HAP-1 (cell line): ENCODE results near the gene SLX1B.
"Not testable (repeated sequence)": the region's sequence is repeated elsewhere in the genome, so short reads cannot be mapped to it uniquely, and the experiment has no call there.

Experiments
- DNase-seq, 2 experiments: peaks; one replicate each; pipeline ENCODE4 v3.0.0-alpha.2; 2016 to 2020; ENCODE audit warnings: low spot score in 2 of 2
- H3K27me3 ChIP-seq: fragments of 250-450 bp; sonication (Bioruptor Pico); 2 replicates; pipeline ENCODE4 v1.5.1; 2020; ENCODE audit warnings: low read depth, mild to moderate bottlenecking, moderate library complexity
- H3K36me3 ChIP-seq: fragments of 250-450 bp; sonication (Bioruptor Pico); replicated peaks from 2 replicates; pipeline ENCODE4 v1.5.1; 2020; ENCODE audit warnings: mild to moderate bottlenecking
- H3K4me1 ChIP-seq: fragments of 250-450 bp; sonication (Bioruptor Pico); 2 replicates; pipeline ENCODE4 v1.5.1; 2020; ENCODE audit warnings: mild to moderate bottlenecking
- H3K4me3 ChIP-seq: fragments of 250-450 bp; sonication (Bioruptor Pico); 2 replicates; pipeline ENCODE4 v1.5.1; 2020; ENCODE audit warnings: mild to moderate bottlenecking, moderate library complexity
- H3K9me3 ChIP-seq: fragments of 250-450 bp; sonication (Bioruptor Pico); 2 replicates; pipeline ENCODE4 v1.5.1; 2020; ENCODE audit warnings: mild to moderate bottlenecking, moderate library complexity
- in situ Hi-C: fragments of 300-500 bp; cut with MboI; formaldehyde crosslinking; loops from 3 replicates; pipeline ENCODE4 v1.14.3; 2020; ENCODE audit warnings: low sequenced_read_pairs, inconsistent platforms, mixed read lengths

Gene SLX1B

DNA sequence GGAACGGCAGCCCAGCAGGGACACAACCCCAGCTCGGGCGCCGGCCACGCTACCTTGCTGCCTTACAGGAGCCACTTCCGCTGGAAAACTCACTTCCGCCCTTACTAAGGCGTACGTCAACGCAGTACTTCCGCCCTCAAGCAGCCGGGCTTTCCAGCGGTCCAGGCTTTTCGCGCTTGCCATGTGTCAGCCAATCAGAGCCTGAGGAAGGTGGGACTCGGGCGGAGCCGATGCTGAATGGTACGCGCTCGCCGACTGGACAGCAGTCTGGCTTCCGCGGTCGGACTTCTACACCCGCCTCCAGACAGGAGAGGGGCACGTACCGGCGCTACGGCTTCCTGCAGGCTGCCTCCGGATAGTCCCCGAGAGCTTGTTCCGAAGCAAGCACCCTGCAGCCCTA is at the start of gene SLX1B, which contains the start of gene BOLA2:
Gene SLX1B (plus strand): TSS at position 265 of the 400 bp plus-strand sequence.
Gene BOLA2 (minus strand): TSS at position 83 of the 400 bp plus-strand sequence. CDS start 98 bp downstream, outside the sequence.
- H3K4me1 ChIP-seq, in situ Hi-C loops, DNase-seq: not testable (repeated sequence)

GRCh38 chr16:29405249-29405648 is 49.1 kb upstream of the SLX1B start:
- in situ Hi-C loops, H3K36me3 ChIP-seq, H3K9me3 ChIP-seq, H3K4me1 ChIP-seq, H3K4me3 ChIP-seq, H3K27me3 ChIP-seq, DNase-seq: not testable (repeated sequence)

More for the DNA sequence above, at the start of gene SLX1B, which contains the start of gene BOLA2:
- not testable (repeated sequence) for H3K27me3 ChIP-seq, H3K4me3 ChIP-seq, H3K9me3 ChIP-seq, H3K36me3 ChIP-seq

GRCh38 chr16:29423587-29423986 is 30.7 kb upstream of the SLX1B start:
- H3K27me3 ChIP-seq, in situ Hi-C loops: not testable (repeated sequence)

GRCh38 chr16:29425390-29425789 is 28.9 kb upstream of the SLX1B start:
- in situ Hi-C loops, DNase-seq, H3K9me3 ChIP-seq, H3K36me3 ChIP-seq, H3K27me3 ChIP-seq, H3K4me3 ChIP-seq, H3K4me1 ChIP-seq: not testable (repeated sequence)

More at GRCh38 chr16:29423587-29423986, 30.7 kb upstream of the SLX1B start:
- DNase-seq, H3K9me3 ChIP-seq, H3K36me3 ChIP-seq, H3K4me1 ChIP-seq, H3K4me3 ChIP-seq: not testable (repeated sequence)

- H3K9me3 ChIP-seq, H3K27me3 ChIP-seq, in situ Hi-C loops, H3K36me3 ChIP-seq, H3K4me3 ChIP-seq, DNase-seq, H3K4me1 ChIP-seq: not testable (repeated sequence)
Measured at GRCh38 chr16:29453754-29454153, 579 bp upstream of the SLX1B start.

- H3K36me3 ChIP-seq, DNase-seq, H3K4me1 ChIP-seq, H3K27me3 ChIP-seq, H3K9me3 ChIP-seq, H3K4me3 ChIP-seq, in situ Hi-C loops: not testable (repeated sequence)
Measured at GRCh38 chr16:29454828-29455227, 495 bp downstream of the SLX1B start.

DNA sequence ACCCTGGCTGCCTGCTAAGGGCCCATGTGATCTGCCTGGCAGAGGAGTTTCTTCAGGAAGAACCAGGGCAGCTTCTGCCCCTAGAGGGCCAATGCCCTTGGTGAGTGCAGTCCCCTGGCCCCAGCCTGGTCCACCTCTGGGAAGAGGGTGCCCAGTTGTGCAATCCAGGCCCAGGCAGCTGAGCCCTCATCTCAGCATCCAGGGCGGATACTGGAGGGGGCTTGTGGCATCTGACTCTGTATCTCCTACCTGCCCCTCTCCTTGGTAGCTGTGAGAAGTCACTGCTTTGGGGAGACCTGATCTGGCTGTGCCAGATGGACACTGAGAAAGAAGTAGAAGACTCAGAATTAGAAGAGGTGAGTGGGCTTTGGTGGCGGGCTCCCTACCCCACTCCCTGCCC is 3.3 kb downstream of the SLX1B start:
- H3K9me3 ChIP-seq, in situ Hi-C loops, H3K27me3 ChIP-seq, H3K36me3 ChIP-seq, H3K4me1 ChIP-seq, H3K4me3 ChIP-seq, DNase-seq: not testable (repeated sequence)

DNA sequence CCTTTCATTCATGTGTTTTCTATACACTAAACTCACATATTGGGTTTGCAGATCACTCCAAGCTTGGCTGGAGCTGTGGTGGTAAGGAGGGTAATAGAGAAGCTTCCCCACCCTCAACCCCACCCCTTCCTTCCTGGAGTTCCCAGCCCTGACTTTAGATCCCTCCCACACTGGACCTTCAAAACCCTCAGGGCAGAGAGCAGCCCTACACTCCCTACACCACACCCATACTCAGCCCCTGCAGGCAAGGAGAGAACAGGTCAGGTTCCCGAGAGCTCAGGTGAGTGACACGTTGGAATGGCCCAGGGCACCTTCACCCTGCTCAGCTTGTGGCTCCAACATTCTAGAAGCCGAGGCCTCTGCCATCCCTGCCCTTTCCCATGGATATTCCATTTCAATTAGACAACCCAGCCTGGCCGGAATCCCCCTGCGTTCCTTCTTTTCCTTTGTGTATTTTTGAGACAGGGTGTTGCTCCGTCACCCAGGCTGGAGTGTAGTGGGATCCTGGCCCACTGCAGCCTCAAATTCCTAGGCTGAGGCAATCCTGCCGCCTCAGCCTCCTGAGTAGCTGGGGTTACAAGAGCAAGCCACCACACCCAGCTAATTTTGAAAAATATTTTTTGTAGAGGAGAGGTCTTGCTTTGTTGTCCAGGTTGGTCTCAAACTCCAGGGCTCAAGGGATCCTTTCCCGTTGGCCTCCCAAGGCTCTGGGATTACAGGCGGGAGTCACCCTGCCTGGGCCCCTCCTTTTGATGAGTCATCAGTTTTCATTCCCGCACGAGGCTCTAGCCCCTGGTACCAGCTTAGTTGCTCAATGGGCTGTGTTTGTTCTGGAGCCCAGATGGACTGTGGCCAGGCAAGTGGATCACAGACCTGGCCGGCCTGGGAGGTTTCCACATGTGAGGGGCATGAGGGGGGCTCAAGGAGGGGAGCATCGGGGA is 5.6 kb downstream of the SLX1B start, which contains the start of gene SULT1A4:
Gene SULT1A4 (plus strand): TSS at position 208 of the 941 bp plus-strand sequence. CDS start 1,473 bp downstream, outside the sequence.
- H3K4me1 ChIP-seq, in situ Hi-C loops, H3K9me3 ChIP-seq, H3K27me3 ChIP-seq, DNase-seq, H3K36me3 ChIP-seq, H3K4me3 ChIP-seq: not testable (repeated sequence)

DNA sequence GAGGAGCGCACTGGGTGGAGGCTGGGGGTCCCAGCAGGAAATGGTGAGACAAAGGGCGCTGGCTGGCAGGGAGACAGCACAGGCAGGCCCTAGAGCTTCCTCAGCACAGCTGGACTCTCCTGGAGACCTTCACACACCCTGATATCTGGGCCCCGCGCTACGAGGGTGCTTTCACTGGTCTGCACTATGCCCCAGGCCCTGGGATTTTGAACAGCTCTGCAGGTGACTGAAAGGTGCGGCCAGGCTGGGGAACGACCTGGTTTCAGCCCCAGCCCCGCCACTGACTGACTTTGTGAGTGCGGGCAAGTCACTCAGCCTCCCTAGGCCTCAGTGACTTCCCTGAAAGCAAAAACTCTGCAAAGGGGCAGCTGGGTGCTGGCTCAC is 6.3 kb downstream of the SLX1B start:
- in situ Hi-C loops, result not testable (repeated sequence)

GRCh38 chr16:29465985-29466824 is 11.9 kb downstream of the SLX1B start:
- H3K9me3 ChIP-seq, DNase-seq, H3K4me1 ChIP-seq, H3K4me3 ChIP-seq, H3K36me3 ChIP-seq, H3K27me3 ChIP-seq, in situ Hi-C loops: not testable (repeated sequence)

More for the DNA sequence above, 6.3 kb downstream of the SLX1B start:
- H3K4me1 ChIP-seq, DNase-seq, H3K9me3 ChIP-seq, H3K36me3 ChIP-seq, H3K27me3 ChIP-seq, H3K4me3 ChIP-seq: not testable (repeated sequence)

- DNase-seq, H3K4me1 ChIP-seq, H3K9me3 ChIP-seq, in situ Hi-C loops, H3K36me3 ChIP-seq, H3K27me3 ChIP-seq, H3K4me3 ChIP-seq: not testable (repeated sequence)
Measured at GRCh38 chr16:29466904-29467303, 12.6 kb downstream of the SLX1B start.

DNA sequence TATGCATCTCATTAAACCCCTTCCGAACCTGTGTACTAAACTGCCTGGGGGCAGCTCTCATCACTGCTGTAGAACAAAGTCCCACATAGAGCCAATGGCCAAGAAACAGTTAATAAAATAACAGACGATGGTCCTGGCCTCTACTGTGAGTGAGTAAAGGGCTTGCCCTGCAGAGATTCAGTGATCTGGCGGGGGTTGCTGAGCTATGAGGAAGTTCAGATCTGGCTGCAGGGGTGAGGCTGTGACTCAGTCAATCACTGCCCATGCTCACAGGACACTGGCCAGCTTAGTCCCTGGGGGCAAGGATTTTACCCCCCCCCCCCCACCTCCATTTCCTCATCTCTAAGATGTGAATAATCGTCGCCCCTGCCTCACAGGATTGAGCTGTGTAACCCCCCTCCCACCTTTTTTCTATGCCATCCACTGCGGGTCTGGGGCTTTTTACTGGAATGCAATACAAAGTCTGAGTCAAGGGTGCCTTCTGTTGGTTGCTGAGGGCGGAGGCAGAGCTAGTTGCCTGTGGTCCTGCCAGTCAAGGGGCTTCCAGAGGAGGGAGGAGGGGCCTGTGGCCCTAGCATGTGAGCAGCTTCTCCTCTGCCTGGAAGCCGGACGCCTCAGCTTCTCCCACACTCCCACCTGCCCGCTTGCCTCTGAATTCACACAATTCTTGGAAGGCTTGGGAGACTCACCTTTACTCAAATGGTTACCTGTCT is 13.5 kb downstream of the SLX1B start:
- H3K36me3 ChIP-seq, in situ Hi-C loops, H3K4me3 ChIP-seq, H3K27me3 ChIP-seq, H3K9me3 ChIP-seq, H3K4me1 ChIP-seq, DNase-seq: not testable (repeated sequence)

- H3K36me3 ChIP-seq, H3K27me3 ChIP-seq, H3K4me3 ChIP-seq, H3K9me3 ChIP-seq, in situ Hi-C loops, H3K4me1 ChIP-seq: not testable (repeated sequence)
- DNase-seq, result peak in 1 of 2 experiments; percentile 21
Measured at GRCh38 chr16:29469660-29470059, 15.3 kb downstream of the SLX1B start.
